GM18858 (cell line): ENCODE results near the gene TMEM82.

Experiments
- ATAC-seq: cut with Tn5 transposase; IDR thresholded peaks from one replicate; pipeline ENCODE4 v1.9.1; 2021; ENCODE audit not compliant: unreplicated experiment

The TMEM82 gene

DNA sequence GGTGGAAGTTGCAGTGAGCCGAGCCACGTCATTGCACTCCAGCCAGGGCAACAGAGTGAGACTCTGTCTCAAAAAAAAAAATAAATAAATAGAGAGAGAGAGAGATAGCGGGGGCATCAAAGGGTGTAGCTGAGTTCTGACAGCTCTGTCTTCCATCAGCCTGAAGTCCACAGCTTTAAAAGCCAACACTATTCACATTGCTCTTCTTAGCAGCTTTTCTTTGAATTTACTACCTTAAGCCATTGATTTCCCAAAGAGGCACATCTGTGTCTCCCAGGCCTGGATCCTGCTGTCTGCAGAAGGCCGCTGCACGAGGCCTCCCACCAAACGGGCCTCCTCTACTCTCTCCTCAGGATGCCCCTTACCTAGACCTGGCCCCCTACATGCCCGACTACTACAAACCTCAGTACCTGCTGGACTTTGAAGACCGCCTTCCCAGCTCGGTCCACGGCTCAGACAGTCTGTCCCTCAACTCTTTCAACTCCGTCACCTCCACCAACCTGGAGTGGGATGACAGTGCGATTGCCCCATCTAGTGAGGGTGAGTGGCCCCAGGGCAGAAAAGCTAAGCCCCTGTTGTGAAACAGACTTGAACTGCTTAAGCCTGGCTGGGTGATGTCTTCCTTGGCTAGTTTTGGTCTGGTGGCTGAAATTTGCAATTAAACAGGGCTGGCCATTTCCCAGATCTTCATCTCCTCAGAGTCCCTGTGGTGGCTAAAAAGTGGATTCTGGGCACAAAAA lies 22.7 kb upstream of the TMEM82 start:
- no peak for ATAC-seq

GRCh38 chr1:15720861-15721260 lies 21.4 kb upstream of the TMEM82 start:
- ATAC-seq, result no peak

GRCh38 chr1:15722411-15722810 lies 19.9 kb upstream of the TMEM82 start:
- ATAC-seq, result no peak

- ATAC-seq, result no peak
Observed at GRCh38 chr1:15722836-15723532, 19.3 kb upstream of the TMEM82 start.

- ATAC-seq, result no peak
Observed at GRCh38 chr1:15723631-15724246, 18.6 kb upstream of the TMEM82 start.

GRCh38 chr1:15724949-15725880 lies 17.1 kb upstream of the TMEM82 start:
- ATAC-seq, result no peak

- no peak for ATAC-seq
Observed at GRCh38 chr1:15726508-15726907, 15.8 kb upstream of the TMEM82 start.

GRCh38 chr1:15727021-15727420 lies 15.3 kb upstream of the TMEM82 start:
- ATAC-seq, result no peak

- ATAC-seq, result no peak
Observed at GRCh38 chr1:15727424-15727823, 14.9 kb upstream of the TMEM82 start.

DNA sequence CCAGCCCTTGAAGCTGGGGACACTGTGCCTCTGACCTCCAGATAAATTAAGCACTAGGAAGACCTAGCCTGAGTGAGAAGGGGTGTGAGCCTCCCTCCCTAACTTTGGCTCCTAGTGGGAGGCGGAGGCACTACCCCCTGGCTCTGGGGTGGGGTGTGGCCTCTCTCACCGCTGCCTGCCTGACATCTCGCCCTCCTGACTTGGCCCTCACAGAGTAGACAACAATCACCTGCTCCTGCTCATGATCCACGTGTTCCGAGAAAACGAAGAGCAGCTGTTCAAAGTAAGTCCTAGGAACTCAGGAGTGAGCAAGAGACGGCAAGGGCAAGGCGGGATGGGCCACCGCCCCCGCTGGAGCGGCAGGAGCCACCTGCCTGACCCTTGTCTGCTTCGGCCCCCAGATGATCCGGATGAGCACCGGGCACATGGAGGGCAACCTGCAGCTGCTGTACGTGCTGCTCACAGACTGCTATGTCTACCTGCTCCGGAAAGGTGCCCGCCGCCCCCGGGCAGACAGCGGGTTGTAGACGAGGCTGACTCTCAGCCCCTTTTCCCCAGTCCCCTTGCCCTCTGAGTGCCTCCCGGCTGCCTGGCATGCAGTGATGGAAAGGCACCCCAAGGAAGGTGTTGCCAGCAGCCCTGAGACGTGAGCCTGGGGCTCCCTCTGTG lies 14.3 kb upstream of the TMEM82 start:
- no peak for ATAC-seq

DNA sequence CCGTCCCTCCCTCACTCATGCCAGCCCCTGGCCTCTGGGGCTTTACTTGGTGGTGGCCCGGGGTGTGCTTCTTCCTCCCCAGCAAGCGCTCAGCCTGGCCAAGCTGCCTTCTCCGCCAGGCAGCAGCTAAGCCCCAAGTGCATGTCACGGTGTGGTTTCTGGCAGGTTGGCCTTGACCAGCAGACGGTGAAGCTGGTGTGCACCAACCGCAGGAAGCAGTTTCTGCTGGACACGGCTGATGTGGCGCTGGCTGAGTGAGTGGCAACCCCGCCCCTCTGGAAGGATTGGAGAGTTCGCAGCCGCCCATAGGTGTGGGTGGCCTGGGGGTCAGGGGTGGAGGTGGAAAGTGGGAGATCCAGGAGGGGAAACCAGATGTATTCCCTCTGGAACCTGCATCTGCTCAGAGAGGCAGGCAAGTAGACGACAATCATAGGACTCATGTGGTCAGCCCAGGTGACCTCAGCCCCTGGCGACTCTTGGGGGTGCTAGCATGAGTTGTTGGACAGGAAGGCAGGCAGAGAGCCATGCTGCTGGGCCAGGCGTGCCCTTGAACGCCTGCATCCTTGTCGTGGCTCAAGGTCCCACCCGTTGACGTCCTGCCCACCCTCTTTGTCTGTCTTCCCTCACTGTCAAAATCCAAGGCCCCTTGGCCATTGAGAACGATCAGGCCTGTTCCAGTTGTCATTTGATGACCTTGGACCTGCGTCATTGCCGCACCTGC lies 13.2 kb upstream of the TMEM82 start:
- ATAC-seq, result no peak

- ATAC-seq, result no peak
Observed at GRCh38 chr1:15730423-15730822, 11.9 kb upstream of the TMEM82 start.

DNA sequence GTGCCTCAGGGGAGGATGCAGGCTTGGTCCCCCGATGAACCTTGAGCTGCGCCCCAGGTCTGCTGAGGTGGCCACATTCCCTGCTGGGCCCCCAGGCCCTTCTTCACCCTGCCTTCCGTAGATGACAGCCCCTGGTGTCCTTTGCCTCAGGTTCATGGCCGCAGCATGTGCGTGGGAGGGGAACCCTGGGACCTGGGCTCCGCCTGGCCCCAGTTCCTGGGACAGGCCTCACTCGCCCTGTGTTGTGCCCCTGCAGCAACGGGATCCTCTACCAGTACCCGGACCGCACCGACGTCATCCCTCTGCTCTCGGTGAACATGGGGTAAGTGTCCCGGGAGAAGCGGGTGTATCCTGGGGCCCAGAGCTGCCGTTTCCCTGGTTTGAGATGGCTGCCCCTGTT lies 11.4 kb upstream of the TMEM82 start:
- no peak for ATAC-seq

GRCh38 chr1:15731735-15732685 lies 10.3 kb upstream of the TMEM82 start:
- no peak for ATAC-seq

DNA sequence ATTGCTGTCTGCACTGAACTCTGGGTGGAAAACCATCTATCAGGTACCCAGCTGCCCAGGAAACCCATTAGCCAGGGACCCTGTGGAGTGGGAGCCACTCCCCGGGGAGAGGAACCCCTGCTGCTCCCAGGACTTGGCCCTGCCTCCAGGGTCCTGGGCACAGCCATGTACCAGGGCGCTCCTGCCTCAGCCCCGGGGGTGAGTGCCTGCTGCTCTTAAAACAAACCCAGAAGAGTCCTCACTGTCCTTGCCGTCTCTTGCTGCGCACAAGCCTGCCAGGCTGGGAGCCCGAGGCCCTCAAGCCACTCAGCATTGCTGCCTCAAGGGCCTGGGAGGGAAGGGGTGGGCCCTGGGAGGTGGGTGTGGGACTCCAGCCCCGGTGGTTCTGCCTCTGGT lies 9.6 kb upstream of the TMEM82 start:
- no peak for ATAC-seq

DNA sequence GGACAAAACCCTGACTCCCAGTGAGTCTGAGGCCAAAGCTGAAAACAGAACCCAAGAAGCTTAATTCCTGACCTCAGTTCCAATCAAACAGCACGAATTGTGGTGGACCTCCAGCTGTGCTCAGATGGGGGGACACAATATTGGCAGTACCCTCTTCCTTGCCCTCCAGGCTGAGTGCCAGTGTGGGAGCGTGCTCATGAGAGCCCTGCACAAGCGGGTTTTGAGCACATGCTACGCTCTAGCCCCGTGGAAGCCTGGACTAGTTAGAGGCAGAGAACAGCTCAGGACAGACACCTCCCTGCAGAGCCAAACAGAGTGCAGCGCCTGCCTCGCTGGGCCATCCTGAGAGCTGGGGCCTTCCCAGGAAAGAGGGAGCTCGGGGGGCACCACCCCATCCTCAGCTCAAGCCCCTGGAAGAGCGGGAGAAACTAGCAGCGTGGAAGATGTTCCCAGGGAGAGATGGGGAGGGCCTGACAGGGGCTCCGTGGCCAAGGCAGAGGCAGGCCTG lies 9.0 kb upstream of the TMEM82 start:
- ATAC-seq, result no peak

- ATAC-seq, result no peak
Observed at GRCh38 chr1:15733726-15734226, 8.5 kb upstream of the TMEM82 start.

- no peak for ATAC-seq
Observed at GRCh38 chr1:15734296-15734695, 8.0 kb upstream of the TMEM82 start.
